GM12872 (cell line): Measurements from ENCODE around the gene ADCY3.

Source experiments
- TF ChIP-seq, protein P1 (sequence below): IDR thresholded peaks from 3 replicates; pipeline ENCODE4 v1.5.1; 2011; ENCODE audit warnings: low read depth, mild to moderate bottlenecking, low read length, moderate library complexity; ENCODE audit not compliant: insufficient read depth

Gene ADCY3

DNA sequence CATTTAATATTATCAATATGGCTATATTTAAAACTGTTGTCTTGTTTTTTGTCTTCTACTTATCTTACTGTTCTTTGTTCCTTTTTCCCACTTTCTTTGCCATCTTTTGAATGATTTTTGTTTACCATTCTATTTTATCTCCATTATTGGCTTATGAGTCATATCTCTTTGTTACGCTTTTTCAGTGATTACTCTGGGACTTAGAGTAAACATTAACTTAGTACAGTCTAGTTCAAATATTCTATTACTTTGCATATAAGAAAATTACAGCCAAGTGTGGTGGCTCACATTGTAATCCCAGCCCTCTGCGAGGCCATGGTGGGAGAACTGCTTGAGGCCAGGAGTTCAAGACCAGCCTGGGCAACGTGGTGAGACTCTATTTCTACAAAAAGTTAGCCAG lies 26.1 kb downstream of the ADCY3 start:
- TF ChIP-seq, protein P1, sequence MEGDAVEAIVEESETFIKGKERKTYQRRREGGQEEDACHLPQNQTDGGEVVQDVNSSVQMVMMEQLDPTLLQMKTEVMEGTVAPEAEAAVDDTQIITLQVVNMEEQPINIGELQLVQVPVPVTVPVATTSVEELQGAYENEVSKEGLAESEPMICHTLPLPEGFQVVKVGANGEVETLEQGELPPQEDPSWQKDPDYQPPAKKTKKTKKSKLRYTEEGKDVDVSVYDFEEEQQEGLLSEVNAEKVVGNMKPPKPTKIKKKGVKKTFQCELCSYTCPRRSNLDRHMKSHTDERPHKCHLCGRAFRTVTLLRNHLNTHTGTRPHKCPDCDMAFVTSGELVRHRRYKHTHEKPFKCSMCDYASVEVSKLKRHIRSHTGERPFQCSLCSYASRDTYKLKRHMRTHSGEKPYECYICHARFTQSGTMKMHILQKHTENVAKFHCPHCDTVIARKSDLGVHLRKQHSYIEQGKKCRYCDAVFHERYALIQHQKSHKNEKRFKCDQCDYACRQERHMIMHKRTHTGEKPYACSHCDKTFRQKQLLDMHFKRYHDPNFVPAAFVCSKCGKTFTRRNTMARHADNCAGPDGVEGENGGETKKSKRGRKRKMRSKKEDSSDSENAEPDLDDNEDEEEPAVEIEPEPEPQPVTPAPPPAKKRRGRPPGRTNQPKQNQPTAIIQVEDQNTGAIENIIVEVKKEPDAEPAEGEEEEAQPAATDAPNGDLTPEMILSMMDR = no peak

- TF ChIP-seq, protein P1 = no peak
These were observed 27.1 kb downstream of the ADCY3 start for GRCh38 chr2:24892928-24893327.

DNA sequence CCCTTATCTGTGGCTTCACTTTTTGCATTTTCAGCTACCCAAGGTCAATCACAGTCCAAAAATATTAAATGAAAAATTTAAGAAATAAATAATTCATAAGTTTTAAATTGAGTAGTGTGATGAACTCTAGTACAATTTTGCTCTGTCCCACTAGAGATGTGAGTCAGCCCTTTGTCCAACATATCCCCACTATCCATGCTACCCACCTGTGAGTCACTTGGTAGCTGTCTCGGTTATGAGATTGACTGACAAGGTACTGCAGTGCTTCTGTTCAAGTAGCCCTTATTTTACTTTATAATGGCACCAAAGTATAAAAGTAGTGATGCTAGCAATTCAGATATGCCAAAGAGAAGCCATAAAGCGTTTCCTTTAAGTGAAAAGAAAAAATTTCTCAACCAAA lies 28.8 kb downstream of the ADCY3 start:
- TF ChIP-seq, protein P1 = no peak

GRCh38 chr2:24889221-24889620 lies 30.8 kb downstream of the ADCY3 start:
- TF ChIP-seq, protein P1 = no peak

- TF ChIP-seq, protein P1 = no peak
These were observed 31.9 kb downstream of the ADCY3 start for GRCh38 chr2:24888177-24888576.

DNA sequence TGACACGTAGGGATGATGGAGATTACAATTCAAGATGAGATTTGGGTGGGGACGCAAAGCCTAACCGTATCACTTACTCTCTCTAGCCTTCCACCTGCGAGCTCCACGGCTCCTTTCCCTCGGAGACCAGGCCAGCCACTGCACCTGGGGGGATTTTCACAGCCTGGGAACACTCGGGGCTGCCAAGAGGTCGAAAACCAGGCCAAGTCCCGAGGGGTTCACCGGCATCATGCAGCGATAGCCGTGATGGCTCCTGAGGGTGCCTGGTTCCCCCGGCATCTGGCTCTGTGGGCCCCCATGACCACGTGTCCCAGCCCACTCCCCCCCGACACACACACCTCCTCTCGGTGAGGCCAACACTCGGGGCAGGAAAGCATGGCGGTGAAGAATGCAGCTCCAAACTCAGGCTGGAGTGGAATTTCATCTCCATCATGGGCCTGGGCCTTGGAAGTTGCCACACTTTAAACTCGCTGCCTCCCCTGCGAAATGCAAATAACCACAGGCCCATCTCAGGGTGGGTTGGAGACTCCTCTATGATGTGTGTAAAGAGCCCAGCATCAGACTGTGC lies 32.6 kb downstream of the ADCY3 start:
- TF ChIP-seq, protein P1 = no peak

- TF ChIP-seq, protein P1 = no peak
These were observed 33.2 kb downstream of the ADCY3 start for GRCh38 chr2:24886691-24887304.

DNA sequence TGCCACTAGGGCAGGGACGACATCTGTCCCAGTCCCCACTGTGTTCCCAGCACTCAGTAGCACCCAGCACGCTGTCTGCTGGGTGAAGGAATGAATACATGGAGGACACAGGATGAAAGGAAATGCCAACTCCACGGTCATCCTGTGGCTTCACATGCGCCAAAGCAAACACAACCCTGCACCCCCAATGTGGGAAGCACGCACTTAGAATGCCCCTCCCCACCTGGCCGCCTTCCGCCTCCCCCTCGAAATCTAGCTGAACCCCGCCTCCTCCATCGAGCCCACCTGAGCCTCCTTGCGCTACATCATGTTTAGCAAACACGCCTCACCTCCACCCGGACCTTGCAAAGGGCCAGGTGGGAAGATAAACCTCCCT lies 33.9 kb downstream of the ADCY3 start:
- TF ChIP-seq, protein P1 = no peak
